PC-3 (cell line): Measurements from ENCODE around the gene TBX15.

Experiments
- EZH2 ChIP-seq: fragments of 300-600 bp; sonication (generic); IDR thresholded peaks from one replicate; pipeline ENCODE4 v1.6.1; 2017; ENCODE audit warnings: antibody characterized with exemption, mild to moderate bottlenecking, low read length; ENCODE audit not compliant: unreplicated experiment
- EZH2phosphoT487 ChIP-seq: fragments of 300-600 bp; sonication (generic); IDR thresholded peaks from 2 replicates; pipeline ENCODE4 v1.6.1; 2018; ENCODE audit warnings: mild to moderate bottlenecking, antibody characterized with exemption, low read length, borderline replicate concordance
- TF ChIP-seq, protein P1 (sequence below): fragments of 300-600 bp; sonication (generic); conservative IDR thresholded peaks from 2 replicates; pipeline ENCODE4 v1.5.1; 2017; ENCODE audit warnings: antibody characterized with exemption, low read depth, mild to moderate bottlenecking, low read length

- TF ChIP-seq, protein P1, sequence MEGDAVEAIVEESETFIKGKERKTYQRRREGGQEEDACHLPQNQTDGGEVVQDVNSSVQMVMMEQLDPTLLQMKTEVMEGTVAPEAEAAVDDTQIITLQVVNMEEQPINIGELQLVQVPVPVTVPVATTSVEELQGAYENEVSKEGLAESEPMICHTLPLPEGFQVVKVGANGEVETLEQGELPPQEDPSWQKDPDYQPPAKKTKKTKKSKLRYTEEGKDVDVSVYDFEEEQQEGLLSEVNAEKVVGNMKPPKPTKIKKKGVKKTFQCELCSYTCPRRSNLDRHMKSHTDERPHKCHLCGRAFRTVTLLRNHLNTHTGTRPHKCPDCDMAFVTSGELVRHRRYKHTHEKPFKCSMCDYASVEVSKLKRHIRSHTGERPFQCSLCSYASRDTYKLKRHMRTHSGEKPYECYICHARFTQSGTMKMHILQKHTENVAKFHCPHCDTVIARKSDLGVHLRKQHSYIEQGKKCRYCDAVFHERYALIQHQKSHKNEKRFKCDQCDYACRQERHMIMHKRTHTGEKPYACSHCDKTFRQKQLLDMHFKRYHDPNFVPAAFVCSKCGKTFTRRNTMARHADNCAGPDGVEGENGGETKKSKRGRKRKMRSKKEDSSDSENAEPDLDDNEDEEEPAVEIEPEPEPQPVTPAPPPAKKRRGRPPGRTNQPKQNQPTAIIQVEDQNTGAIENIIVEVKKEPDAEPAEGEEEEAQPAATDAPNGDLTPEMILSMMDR, result no peak
- TF ChIP-seq EZH2 (no peak), EZH2phosphoT487 (no peak)
Measured at GRCh38 chr1:118913818-118914217, 74.3 kb downstream of the TBX15 start.
